Mesendoderm (in vitro differentiated cells): Measurements from ENCODE around the gene UVSSA.

ENCODE experiments used
- DNase-seq: peaks from one replicate; pipeline ENCODE4 v3.0.0; 2013
- H2AK5ac ChIP-seq: 2 replicates; pipeline ENCODE4 v1.6.1; 2013; ENCODE audit warnings: low read length, inconsistent platforms
- H2BK120ac ChIP-seq: 2 replicates; pipeline ENCODE4 v1.6.1; 2013; ENCODE audit warnings: low read depth, mild to moderate bottlenecking, low read length, moderate library complexity, mixed read lengths
- H2BK15ac ChIP-seq: replicated peaks from 2 replicates; pipeline ENCODE4 v1.6.1; 2013; ENCODE audit warnings: low read depth, mild to moderate bottlenecking, moderate library complexity
- H2BK5ac ChIP-seq: 2 replicates; pipeline ENCODE4 v1.6.1; 2013; ENCODE audit warnings: low read length, inconsistent platforms
- H3K18ac ChIP-seq: 2 replicates; pipeline ENCODE4 v1.6.1; 2013; ENCODE audit warnings: mild to moderate bottlenecking, low read length, mixed read lengths
- H3K23ac ChIP-seq: one replicate; pipeline ENCODE4 v1.6.1; 2013; ENCODE audit warnings: low read length
- H3K27ac ChIP-seq: 2 replicates; pipeline ENCODE4 v1.5.1; 2013; ENCODE audit warnings: low read depth, mild to moderate bottlenecking, inconsistent platforms, low read length, moderate library complexity
- H3K27me3 ChIP-seq: 2 replicates; pipeline ENCODE4 v1.6.1; 2013; ENCODE audit warnings: low read length, control low read depth, mild to moderate bottlenecking, inconsistent platforms; ENCODE audit not compliant: insufficient read depth, poor library complexity
- H3K36me3 ChIP-seq: 2 replicates; pipeline ENCODE4 v1.6.1; 2013; ENCODE audit warnings: low read length, inconsistent platforms; ENCODE audit not compliant: control insufficient read depth, insufficient read depth
- H3K4ac ChIP-seq: one replicate; pipeline ENCODE4 v1.6.1; 2013; ENCODE audit warnings: low read depth, mild to moderate bottlenecking, low read length, moderate library complexity
- H3K4me1 ChIP-seq: 2 replicates; pipeline ENCODE4 v1.6.1; 2013; ENCODE audit warnings: low read depth, low read length, inconsistent platforms; ENCODE audit not compliant: control insufficient read depth
- H3K4me2 ChIP-seq: 2 replicates; pipeline ENCODE4 v1.6.1; 2013; ENCODE audit warnings: low read length
- H3K4me3 ChIP-seq: 2 replicates; pipeline ENCODE4 v1.5.1; 2013; ENCODE audit warnings: mild to moderate bottlenecking, low read length
- H3K56ac ChIP-seq: one replicate; pipeline ENCODE4 v1.6.1; 2013; ENCODE audit warnings: low read length
- H3K79me1 ChIP-seq: 2 replicates; pipeline ENCODE4 v1.6.1; 2013; ENCODE audit warnings: low read length, inconsistent platforms
- H3K79me2 ChIP-seq: 2 replicates; pipeline ENCODE4 v1.6.1; 2013; ENCODE audit warnings: mild to moderate bottlenecking, low read length; ENCODE audit not compliant: control insufficient read depth, insufficient read depth
- H3K9ac ChIP-seq: 2 replicates; pipeline ENCODE4 v1.6.1; 2013; ENCODE audit warnings: low read length, inconsistent platforms
- H4K5ac ChIP-seq: one replicate; pipeline ENCODE4 v1.6.1; 2013; ENCODE audit warnings: low read length
- H4K8ac ChIP-seq: one replicate; pipeline ENCODE4 v1.6.1; 2013; ENCODE audit warnings: low read depth, mild to moderate bottlenecking, control low read depth, low read length, moderate library complexity
- WGBS: extraction: QIAGEN DNeasy Blood & Tissue Kit; methylation state at CpG from one replicate; pipeline ENCODE4 v1.1.7; 2013; ENCODE audit warnings: low lambda C conversion rate, missing lambda C conversion rate; ENCODE audit not compliant: insufficient coverage; ENCODE audit errors: extremely low coverage; 5-methylcytosine and 5-hydroxymethylcytosine counted together

Gene UVSSA

GRCh38 chr4:1413687-1414479, 66.9 kb downstream of the UVSSA start:
- no peak overlapping the region for H3K9ac ChIP-seq
- no peaks in the 10 kb centered on the region for H3K79me1 ChIP-seq
- no CpG with 5 or more reads among the region's 77 CpGs for WGBS
- peaks cover 22% of the 10 kb centered on the region for H3K27me3 ChIP-seq
- DNase-seq, result no peak
- no peak overlapping the region for H3K56ac ChIP-seq
- H3K4me2 ChIP-seq, result no peak overlapping the region
- no peak overlapping the region for H2AK5ac ChIP-seq
- no peak overlapping the region for H2BK120ac ChIP-seq
- no peak overlapping the region for H4K5ac ChIP-seq
- no peak overlapping the region for H3K4me3 ChIP-seq
- no peak overlapping the region for H2BK5ac ChIP-seq
- no peak overlapping the region for H3K18ac ChIP-seq
- H2BK15ac ChIP-seq, result no peak overlapping the region
- H3K23ac ChIP-seq, result no peak overlapping the region
- H3K36me3 ChIP-seq, result no peaks in the 10 kb centered on the region
- no peaks in the 10 kb centered on the region for H3K79me2 ChIP-seq
- H3K4ac ChIP-seq, result no peak overlapping the region
- no peaks in the 10 kb centered on the region for H3K4me1 ChIP-seq
- no peak overlapping the region for H3K27ac ChIP-seq
- no peak overlapping the region for H4K8ac ChIP-seq

GRCh38 chr4:1414831-1415680, 68.0 kb downstream of the UVSSA start:
- H2BK120ac ChIP-seq, result no peak overlapping the region
- no peak overlapping the region for H2BK5ac ChIP-seq
- H3K36me3 ChIP-seq, result no peaks in the 10 kb centered on the region
- H3K56ac ChIP-seq, result no peak overlapping the region
- no peak overlapping the region for H3K9ac ChIP-seq
- H4K8ac ChIP-seq, result no peak overlapping the region
- no peak overlapping the region for H3K27ac ChIP-seq
- no peak overlapping the region for H3K18ac ChIP-seq
- no peak overlapping the region for H2AK5ac ChIP-seq
- H4K5ac ChIP-seq, result no peak overlapping the region
- no peak overlapping the region for H2BK15ac ChIP-seq
- H3K23ac ChIP-seq, result peak overlapping the region; percentile 24
- DNase-seq, result no peak
- H3K79me2 ChIP-seq, result no peaks in the 10 kb centered on the region
- H3K4me1 ChIP-seq, result no peaks in the 10 kb centered on the region
- no CpG with 5 or more reads among the region's 75 CpGs for WGBS
- peaks cover 17% of the 10 kb centered on the region for H3K27me3 ChIP-seq
- no peak overlapping the region for H3K4me2 ChIP-seq
- no peak overlapping the region for H3K4me3 ChIP-seq
- no peaks in the 10 kb centered on the region for H3K79me1 ChIP-seq
- H3K4ac ChIP-seq, result no peak overlapping the region

- WGBS, result no CpG with 5 or more reads among the region's 13 CpGs
These were observed 68.6 kb downstream of the UVSSA start for GRCh38 chr4:1415681-1415981.

GRCh38 chr4:1416051-1416947, 69.3 kb downstream of the UVSSA start:
- Histone ChIP-seq H3K27me3 (peaks cover 17% of the 10 kb centered on the region), H2BK15ac (no peak overlapping the region), H3K27ac (no peak overlapping the region), H3K4me1 (no peaks in the 10 kb centered on the region), H3K23ac (no peak overlapping the region), H3K56ac (no peak overlapping the region), H2BK5ac (no peak overlapping the region), H3K9ac (no peak overlapping the region), H3K4me2 (no peak overlapping the region), H4K5ac (no peak overlapping the region), H3K18ac (no peak overlapping the region), H4K8ac (no peak overlapping the region), H2AK5ac (no peak overlapping the region), H2BK120ac (no peak overlapping the region), H3K79me1 (no peaks in the 10 kb centered on the region), H3K36me3 (no peaks in the 10 kb centered on the region), H3K79me2 (no peaks in the 10 kb centered on the region), H3K4me3 (no peak overlapping the region), H3K4ac (no peak overlapping the region)
- no peak for DNase-seq
- no CpG with 5 or more reads among the region's 27 CpGs for WGBS

More at GRCh38 chr4:1415681-1415981, 68.6 kb downstream of the UVSSA start:
- H3K36me3 ChIP-seq, result no peaks in the 10 kb centered on the region
- no peaks in the 10 kb centered on the region for H3K79me2 ChIP-seq
- H2AK5ac ChIP-seq, result no peak overlapping the region
- H2BK120ac ChIP-seq, result no peak overlapping the region
- H3K27me3 ChIP-seq, result peaks cover 17% of the 10 kb centered on the region
- no peak overlapping the region for H3K4ac ChIP-seq
- H3K9ac ChIP-seq, result no peak overlapping the region
- no peak overlapping the region for H3K56ac ChIP-seq
- no peak overlapping the region for H3K23ac ChIP-seq
- no peak overlapping the region for H3K27ac ChIP-seq
- no peaks in the 10 kb centered on the region for H3K79me1 ChIP-seq
- H4K5ac ChIP-seq, result no peak overlapping the region
- no peak overlapping the region for H3K4me3 ChIP-seq
- no peak overlapping the region for H3K4me2 ChIP-seq
- H4K8ac ChIP-seq, result no peak overlapping the region
- no peak overlapping the region for H2BK15ac ChIP-seq
- H3K4me1 ChIP-seq, result no peaks in the 10 kb centered on the region
- H3K18ac ChIP-seq, result no peak overlapping the region
- DNase-seq, result no peak
- no peak overlapping the region for H2BK5ac ChIP-seq

- H3K4ac ChIP-seq, result no peak overlapping the region
- H4K8ac ChIP-seq, result no peak overlapping the region
- H3K27ac ChIP-seq, result no peak overlapping the region
- H2BK15ac ChIP-seq, result no peak overlapping the region
- H3K36me3 ChIP-seq, result no peaks in the 10 kb centered on the region
- H3K4me1 ChIP-seq, result no peaks in the 10 kb centered on the region
- H2AK5ac ChIP-seq, result no peak overlapping the region
- H3K27me3 ChIP-seq, result peaks cover 17% of the 10 kb centered on the region
- H2BK120ac ChIP-seq, result no peak overlapping the region
- H3K18ac ChIP-seq, result no peak overlapping the region
- H3K56ac ChIP-seq, result no peak overlapping the region
- no CpG with 5 or more reads among the region's 7 CpGs for WGBS
- H3K23ac ChIP-seq, result no peak overlapping the region
- no peak overlapping the region for H3K4me3 ChIP-seq
- no peak overlapping the region for H2BK5ac ChIP-seq
- no peaks in the 10 kb centered on the region for H3K79me2 ChIP-seq
- H3K9ac ChIP-seq, result no peak overlapping the region
- DNase-seq, result no peak
- H3K79me1 ChIP-seq, result no peaks in the 10 kb centered on the region
- H3K4me2 ChIP-seq, result no peak overlapping the region
- no peak overlapping the region for H4K5ac ChIP-seq
These were observed 69.9 kb downstream of the UVSSA start for GRCh38 chr4:1416948-1417260.
